Measurements from ENCODE around the gene COTL1. TPM values are rescaled to one million over a fixed set of nuclear protein-coding genes. Genes with fewer than 3 reads are reported as not detected.

The COTL1 gene
- total RNA-seq, 4 donors from 2014 or later, result 2.8 to 8.7 (median 6.2) TPM

DNA sequence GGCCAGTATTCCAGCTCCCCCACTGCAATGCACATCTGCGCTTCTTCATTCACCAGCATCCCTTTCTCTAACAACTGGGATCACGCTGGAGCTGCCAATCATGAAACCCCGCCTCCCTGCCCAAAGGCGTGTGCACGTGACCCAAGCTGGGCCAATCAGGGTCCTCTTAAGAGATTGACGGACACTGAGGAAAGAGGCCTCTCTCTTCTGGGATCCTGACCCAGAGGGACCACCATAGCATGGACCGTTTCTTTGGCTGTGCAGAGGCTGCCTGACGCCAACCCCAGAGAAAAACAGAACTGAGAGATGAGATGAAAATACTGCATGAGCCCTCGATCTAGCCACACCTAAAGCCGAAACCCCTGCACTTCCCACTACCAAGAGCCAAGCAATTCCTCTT is 32.0 kb downstream of the COTL1 start:
- Histone ChIP-seq H3K9me3 (no peaks in the 10 kb centered on the region), H3K36me3 (no peaks in the 10 kb centered on the region), H3K4me1 (no peaks in the 10 kb centered on the region), H3K4me3 (no peak overlapping the region), H3K27ac (no peak overlapping the region), H3K27me3 (no peaks in the 10 kb centered on the region)
- no peak for DNase-seq
- no peak for TF ChIP-seq POLR2A (IDR thresholded peaks at IDR 0.05)
- TF ChIP-seq, protein P1, sequence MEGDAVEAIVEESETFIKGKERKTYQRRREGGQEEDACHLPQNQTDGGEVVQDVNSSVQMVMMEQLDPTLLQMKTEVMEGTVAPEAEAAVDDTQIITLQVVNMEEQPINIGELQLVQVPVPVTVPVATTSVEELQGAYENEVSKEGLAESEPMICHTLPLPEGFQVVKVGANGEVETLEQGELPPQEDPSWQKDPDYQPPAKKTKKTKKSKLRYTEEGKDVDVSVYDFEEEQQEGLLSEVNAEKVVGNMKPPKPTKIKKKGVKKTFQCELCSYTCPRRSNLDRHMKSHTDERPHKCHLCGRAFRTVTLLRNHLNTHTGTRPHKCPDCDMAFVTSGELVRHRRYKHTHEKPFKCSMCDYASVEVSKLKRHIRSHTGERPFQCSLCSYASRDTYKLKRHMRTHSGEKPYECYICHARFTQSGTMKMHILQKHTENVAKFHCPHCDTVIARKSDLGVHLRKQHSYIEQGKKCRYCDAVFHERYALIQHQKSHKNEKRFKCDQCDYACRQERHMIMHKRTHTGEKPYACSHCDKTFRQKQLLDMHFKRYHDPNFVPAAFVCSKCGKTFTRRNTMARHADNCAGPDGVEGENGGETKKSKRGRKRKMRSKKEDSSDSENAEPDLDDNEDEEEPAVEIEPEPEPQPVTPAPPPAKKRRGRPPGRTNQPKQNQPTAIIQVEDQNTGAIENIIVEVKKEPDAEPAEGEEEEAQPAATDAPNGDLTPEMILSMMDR (IDR thresholded peaks at IDR 0.05 in 4 of 5, conservative IDR thresholded peaks at IDR 0.05 in 1 of 5), result no peak
- intact Hi-C loops (cut with DNase I; ENCODE audit: low total_unique reads), result no loop called here
- in situ Hi-C loops (cut with MboI; ENCODE audit: low sequenced_read_pairs in 4 of 4), result no loop called here
- peak; percentile 41 to 45 for ATAC-seq

- H3K27me3 ChIP-seq, result no peaks in the 10 kb centered on the region
- in situ Hi-C loops (cut with MboI; ENCODE audit: low sequenced_read_pairs in 4 of 4), result no loop called here
- TF ChIP-seq, protein P1 (IDR thresholded peaks at IDR 0.05 in 4 of 5, conservative IDR thresholded peaks at IDR 0.05 in 1 of 5), result no peak
- no peak for TF ChIP-seq POLR2A (IDR thresholded peaks at IDR 0.05)
- ATAC-seq (no peak), DNase-seq (no peak)
- no peaks in the 10 kb centered on the region for H3K9me3 ChIP-seq
- H3K4me1 ChIP-seq, result no peaks in the 10 kb centered on the region
- intact Hi-C loops (cut with DNase I; ENCODE audit: low total_unique reads), result no loop called here
- H3K36me3 ChIP-seq, result no peaks in the 10 kb centered on the region
- no peak overlapping the region for H3K4me3 ChIP-seq
- H3K27ac ChIP-seq, result no peak overlapping the region
Observed at GRCh38 chr16:84585467-84585866, 32.4 kb downstream of the COTL1 start.

DNA sequence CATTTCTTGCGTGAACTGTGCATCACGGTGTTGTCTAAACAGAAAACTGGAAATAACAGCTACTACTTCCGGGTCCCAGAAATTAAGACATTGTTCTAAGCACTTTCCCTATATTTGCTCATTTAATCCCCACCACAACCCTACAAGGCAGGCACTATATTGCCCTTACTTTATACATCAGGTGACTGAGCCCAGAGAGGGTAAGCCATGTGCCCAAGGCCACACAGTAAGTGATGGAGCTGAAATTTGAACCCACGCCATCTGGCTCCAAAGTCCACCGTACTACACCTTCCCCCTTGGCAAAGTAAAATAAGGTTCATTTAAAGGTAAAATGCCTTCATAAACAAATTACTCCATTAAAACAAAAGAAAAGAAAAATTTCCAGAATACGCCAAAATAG is 33.2 kb downstream of the COTL1 start:
- Histone ChIP-seq H3K27ac (no peak overlapping the region), H3K4me3 (no peak overlapping the region), H3K36me3 (no peaks in the 10 kb centered on the region), H3K4me1 (no peaks in the 10 kb centered on the region), H3K27me3 (no peaks in the 10 kb centered on the region), H3K9me3 (no peaks in the 10 kb centered on the region)
- in situ Hi-C loops (cut with MboI; ENCODE audit: low sequenced_read_pairs in 4 of 4) (no loop called here), intact Hi-C loops (cut with DNase I; ENCODE audit: low total_unique reads) (no loop called here)
- DNase-seq, result no peak
- ATAC-seq, result no peak
- TF ChIP-seq, protein P1 (IDR thresholded peaks at IDR 0.05 in 4 of 5, conservative IDR thresholded peaks at IDR 0.05 in 1 of 5), result no peak
- TF ChIP-seq POLR2A (IDR thresholded peaks at IDR 0.05), result no peak

DNA sequence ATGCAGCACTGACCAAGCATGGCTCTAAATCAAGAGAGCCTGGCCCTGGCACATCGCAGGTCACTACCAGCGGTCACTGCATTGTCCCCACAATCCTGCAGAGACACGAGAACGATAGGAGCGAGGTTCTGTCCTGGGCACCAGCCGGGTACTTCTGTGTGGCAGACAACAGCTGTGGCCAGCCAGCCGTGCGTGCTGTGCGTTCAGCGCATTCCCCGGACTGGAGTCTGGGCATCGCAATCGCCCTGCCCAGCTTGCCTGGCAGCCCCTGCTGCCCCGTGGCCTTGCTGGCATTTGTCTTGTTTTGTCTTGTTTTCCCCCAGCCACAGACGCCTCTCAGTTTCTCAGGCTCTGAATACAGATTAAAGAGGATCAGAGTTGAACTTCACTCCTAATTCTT is 33.9 kb downstream of the COTL1 start:
- no peaks in the 10 kb centered on the region for H3K36me3 ChIP-seq
- no peaks in the 10 kb centered on the region for H3K4me1 ChIP-seq
- H3K4me3 ChIP-seq, result no peak overlapping the region
- no peaks in the 10 kb centered on the region for H3K27me3 ChIP-seq
- no peak for ATAC-seq
- DNase-seq, result no peak
- TF ChIP-seq, protein P1 (IDR thresholded peaks at IDR 0.05 in 4 of 5, conservative IDR thresholded peaks at IDR 0.05 in 1 of 5), result no peak
- no peak for TF ChIP-seq POLR2A (IDR thresholded peaks at IDR 0.05)
- intact Hi-C loops (cut with DNase I; ENCODE audit: low total_unique reads), result no loop called here
- H3K27ac ChIP-seq, result no peak overlapping the region
- H3K9me3 ChIP-seq, result no peaks in the 10 kb centered on the region
- in situ Hi-C loops (cut with MboI; ENCODE audit: low sequenced_read_pairs in 4 of 4), result no loop called here

- no peaks in the 10 kb centered on the region for H3K9me3 ChIP-seq
- in situ Hi-C loops (cut with MboI; ENCODE audit: low sequenced_read_pairs in 4 of 4), result no loop called here
- TF ChIP-seq, protein P1 (IDR thresholded peaks at IDR 0.05 in 4 of 5, conservative IDR thresholded peaks at IDR 0.05 in 1 of 5), result no peak
- TF ChIP-seq POLR2A (IDR thresholded peaks at IDR 0.05), result no peak
Observed at GRCh38 chr16:84582958-84583516, 34.8 kb downstream of the COTL1 start.

More at GRCh38 chr16:84582958-84583516, 34.8 kb downstream of the COTL1 start:
- DNase-seq (no peak), ATAC-seq (no peak)
- intact Hi-C loops (cut with DNase I; ENCODE audit: low total_unique reads), result no loop called here
- no peaks in the 10 kb centered on the region for H3K36me3 ChIP-seq
- no peak overlapping the region for H3K27ac ChIP-seq
- H3K4me3 ChIP-seq, result no peak overlapping the region
- H3K4me1 ChIP-seq, result no peaks in the 10 kb centered on the region
- H3K27me3 ChIP-seq, result no peaks in the 10 kb centered on the region
